ENCODE data around the gene RPL22.

DNA sequence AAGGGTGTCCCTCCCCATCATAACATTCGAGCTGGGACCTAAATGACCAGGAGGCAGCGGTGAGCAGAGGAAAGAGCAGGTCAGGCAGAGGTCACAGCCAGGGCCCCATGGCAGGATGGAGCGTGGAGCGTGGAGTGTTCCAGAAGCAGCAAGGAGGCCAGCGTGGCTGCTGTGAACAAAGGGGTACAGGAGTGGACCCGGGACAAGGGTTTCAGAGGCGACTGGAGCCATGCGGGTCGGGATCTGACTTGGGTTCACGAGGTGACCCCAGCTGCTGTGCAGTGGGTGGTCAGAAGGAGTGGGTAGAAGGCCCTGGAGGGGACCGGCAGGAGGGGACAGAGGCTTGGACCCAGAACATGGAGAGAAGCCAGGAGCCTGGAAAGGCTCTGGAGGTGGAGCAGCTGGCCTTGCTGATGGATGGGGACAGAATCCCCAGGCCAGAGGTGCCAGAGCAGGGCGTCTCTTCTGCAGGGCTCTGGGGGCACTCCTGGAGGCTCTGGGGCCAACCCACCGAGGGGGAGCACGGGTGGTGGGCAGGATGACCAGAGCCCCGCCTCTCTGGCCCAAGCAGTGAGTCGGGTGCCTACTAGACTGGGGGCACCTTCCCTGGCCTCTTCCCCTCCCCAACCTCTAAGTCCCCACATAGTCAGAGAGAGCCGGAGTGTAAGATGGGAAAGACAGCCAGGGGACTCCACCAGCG, 21.6 kb downstream of the RPL22 start:
- no peak for TF ChIP-seq ZNF274 (IDR thresholded peaks at IDR 0.05; ENCODE audit: low read depth, low read length)
- no peak for TF ChIP-seq YY1 (IDR thresholded peaks at IDR 0.05; ENCODE audit: insufficient read depth, insufficient read length)
